Stimulated activated naive CD8-positive, alpha-beta T cell treated with anti-CD3 and anti-CD28 coated beads, Interleukin-15, Interleukin-2, amounts not matched to agents 100 ng/mL and 50 ng/mL, for 24 hours (primary cell): Measurements from ENCODE around the gene TAF4.

Experiments used
- H3K27ac Mint-ChIP-seq: one replicate; pipeline ENCODE4 v1.8.0; 2021; ENCODE audit warnings: mild to moderate bottlenecking, mixed read lengths
- H3K27me3 Mint-ChIP-seq: one replicate; pipeline ENCODE4 v1.8.0; 2021; ENCODE audit warnings: mixed read lengths
- H3K36me3 Mint-ChIP-seq: one replicate; pipeline ENCODE4 v1.8.0; 2021; ENCODE audit warnings: low read depth, mixed read lengths
- H3K4me1 Mint-ChIP-seq: one replicate; pipeline ENCODE4 v1.8.0; 2021; ENCODE audit warnings: low read depth, mixed read lengths
- H3K4me3 Mint-ChIP-seq: one replicate; pipeline ENCODE4 v1.8.0; 2021; ENCODE audit warnings: mild to moderate bottlenecking, mixed read lengths
- H3K9me3 Mint-ChIP-seq: one replicate; pipeline ENCODE4 v1.8.0; 2021; ENCODE audit warnings: mixed read lengths

Gene TAF4

DNA sequence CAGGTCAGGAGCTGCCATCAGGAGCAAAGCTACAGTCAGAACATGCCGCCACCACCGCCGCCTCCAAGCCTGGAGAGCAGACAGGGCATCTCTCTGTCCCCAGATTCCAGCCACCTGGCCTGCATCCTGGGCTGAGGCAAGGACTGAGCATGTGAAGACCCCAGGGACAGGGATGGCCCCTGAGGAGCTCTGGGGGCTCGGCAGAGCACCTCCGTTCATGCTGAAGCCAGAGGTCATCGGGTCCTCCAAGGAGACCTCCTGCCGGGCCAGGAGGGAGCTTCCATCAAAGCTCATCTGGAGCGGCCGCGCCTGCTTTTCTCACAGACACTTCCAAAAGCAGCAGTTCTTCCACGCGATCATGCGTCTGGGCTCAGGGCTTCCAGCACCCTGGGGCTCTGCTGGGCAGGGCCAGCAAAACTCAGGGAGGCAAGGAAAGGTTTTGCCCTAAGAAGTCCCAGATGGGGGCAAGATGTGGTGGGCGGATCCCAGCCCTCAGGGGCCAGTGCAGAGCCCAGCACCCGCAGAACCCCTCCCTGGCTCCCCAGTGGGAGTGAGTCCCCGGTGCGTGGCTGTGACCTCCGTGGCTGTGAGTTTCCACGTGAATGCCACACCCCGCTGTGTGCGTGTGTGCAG lies 138.4 kb downstream of the TAF4 start:
- no peak overlapping the region for H3K27ac Mint-ChIP-seq

GRCh38 chr20:61926796-61927192 lies 138.9 kb downstream of the TAF4 start:
- no peaks in the 10 kb centered on the region for H3K27me3 Mint-ChIP-seq
- H3K27ac Mint-ChIP-seq: no peak overlapping the region
- H3K9me3 Mint-ChIP-seq: no peaks in the 10 kb centered on the region
- H3K4me1 Mint-ChIP-seq: no peaks in the 10 kb centered on the region
- H3K36me3 Mint-ChIP-seq: no peaks in the 10 kb centered on the region
- H3K4me3 Mint-ChIP-seq: no peak overlapping the region

More for the DNA sequence above, 138.4 kb downstream of the TAF4 start:
- Mint-ChIP-seq H3K4me3 (no peak overlapping the region), H3K36me3 (no peaks in the 10 kb centered on the region), H3K9me3 (no peaks in the 10 kb centered on the region), H3K27me3 (no peaks in the 10 kb centered on the region), H3K4me1 (no peaks in the 10 kb centered on the region)

GRCh38 chr20:61926253-61926613 lies 139.4 kb downstream of the TAF4 start:
- H3K9me3 Mint-ChIP-seq: no peaks in the 10 kb centered on the region
- no peaks in the 10 kb centered on the region for H3K36me3 Mint-ChIP-seq
- H3K27me3 Mint-ChIP-seq: no peaks in the 10 kb centered on the region
- H3K27ac Mint-ChIP-seq: no peak overlapping the region
- no peak overlapping the region for H3K4me3 Mint-ChIP-seq
- no peaks in the 10 kb centered on the region for H3K4me1 Mint-ChIP-seq

DNA sequence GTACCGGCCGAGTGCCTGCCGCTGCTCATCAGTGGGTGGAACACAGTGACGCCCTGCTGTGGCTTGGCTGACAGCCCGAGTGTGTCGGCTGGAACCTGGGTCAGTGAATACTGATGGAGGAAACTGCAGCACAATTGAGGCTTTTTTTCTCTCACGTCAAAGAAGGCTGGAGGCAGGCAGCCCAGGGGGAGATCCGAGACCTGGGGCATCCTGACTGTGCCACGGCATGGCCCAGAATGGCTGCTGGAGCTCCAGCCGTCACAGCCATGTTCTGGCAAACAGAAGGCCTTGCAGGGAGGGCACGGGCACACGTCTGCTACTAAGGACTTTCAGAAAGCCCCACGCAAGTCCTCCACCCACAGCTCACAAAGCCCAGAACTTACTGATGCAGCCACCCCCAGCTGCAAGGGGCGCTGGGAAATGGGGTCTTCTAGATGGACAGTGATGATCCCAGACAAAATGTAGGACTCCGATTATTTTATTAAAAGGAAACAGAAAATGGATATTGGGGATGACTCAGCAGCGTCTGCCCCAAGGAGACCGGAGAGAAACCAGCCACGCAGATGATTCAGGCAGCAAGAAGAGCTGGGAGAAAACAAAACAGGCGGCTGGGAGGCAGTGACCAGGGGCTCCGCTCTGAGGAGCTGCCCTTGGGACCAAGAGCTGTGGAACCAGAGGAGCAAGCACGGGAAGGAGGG lies 140.0 kb downstream of the TAF4 start:
- no peak overlapping the region for H3K27ac Mint-ChIP-seq
- H3K9me3 Mint-ChIP-seq: no peaks in the 10 kb centered on the region
- H3K4me3 Mint-ChIP-seq: no peak overlapping the region
- no peaks in the 10 kb centered on the region for H3K4me1 Mint-ChIP-seq
- H3K36me3 Mint-ChIP-seq: no peaks in the 10 kb centered on the region
- no peaks in the 10 kb centered on the region for H3K27me3 Mint-ChIP-seq

DNA sequence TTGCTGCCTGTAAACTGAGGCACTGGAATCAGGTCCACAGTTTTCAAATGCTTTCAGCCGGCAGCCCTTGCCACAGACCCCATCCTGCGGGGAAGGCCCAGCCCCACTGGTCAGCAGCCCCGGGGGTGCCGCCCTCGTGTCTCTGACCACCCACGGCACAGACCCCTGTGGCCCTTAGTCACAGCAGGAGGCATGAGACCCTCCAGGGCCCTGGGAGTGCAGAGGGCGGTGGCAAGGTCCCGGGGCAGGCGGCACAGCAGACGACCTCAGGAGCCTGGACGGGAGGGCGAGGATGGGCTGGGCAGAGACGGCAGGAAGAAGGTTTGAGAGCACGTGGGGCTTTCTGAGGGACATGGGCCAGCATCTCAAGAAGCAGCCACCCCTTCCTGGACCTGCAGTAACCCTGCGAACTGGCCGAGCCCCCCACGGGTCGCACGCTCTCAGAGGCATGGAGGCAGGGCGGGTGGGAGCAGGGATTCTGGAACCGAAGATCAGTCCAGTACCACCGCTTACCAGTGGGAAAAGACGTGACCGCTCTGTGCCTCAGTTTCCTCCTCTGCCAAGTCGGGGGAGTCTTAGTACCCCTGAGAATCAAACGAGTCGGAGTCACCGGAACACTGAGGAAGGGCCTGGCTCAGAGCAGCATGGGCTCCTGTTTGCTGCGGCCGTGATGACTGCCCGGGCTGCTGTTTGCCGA lies 140.7 kb downstream of the TAF4 start:
- H3K27ac Mint-ChIP-seq: no peak overlapping the region
- no peaks in the 10 kb centered on the region for H3K9me3 Mint-ChIP-seq
- no peaks in the 10 kb centered on the region for H3K27me3 Mint-ChIP-seq
- no peaks in the 10 kb centered on the region for H3K36me3 Mint-ChIP-seq
- no peak overlapping the region for H3K4me3 Mint-ChIP-seq
- no peaks in the 10 kb centered on the region for H3K4me1 Mint-ChIP-seq
